CD14-positive monocyte (primary cell): ENCODE results near the gene REN. TPM values are rescaled to one million over a fixed set of nuclear protein-coding genes. Genes with fewer than 3 reads are reported as not detected.
A peak's percentile ranks its signal among the peaks of the same experiment; 100 is the strongest.

Experiments
- DNase-seq, 3 donors: peaks; one replicate each; pipeline ENCODE4 v3.0.0-alpha.2; 2011 to 2022
- H2AFZ ChIP-seq: 2 replicates; pipeline ENCODE4 v1.6.0; 2012; ENCODE audit warnings: mild to moderate bottlenecking, low read depth, low read length, inconsistent platforms; ENCODE audit not compliant: insufficient read depth, poor library complexity, severe bottlenecking
- H3K27ac ChIP-seq, 2 donors: 1 replicate in 1 of 2; 2 replicates in 1 of 2; pipeline ENCODE4 v1.5.1; 2012 to 2013; ENCODE audit warnings: low read length in 2 of 2, control low read depth in 1 of 2, inconsistent platforms in 1 of 2, low read depth in 1 of 2, mild to moderate bottlenecking in 1 of 2
- H3K27me3 ChIP-seq, 2 donors: one replicate each; pipeline versions ENCODE4 v1.6.0 to v1.6.1; 2011 to 2013; ENCODE audit warnings: low read length in 2 of 2; ENCODE audit not compliant: control insufficient read depth in 2 of 2, insufficient read depth in 2 of 2
- H3K36me3 ChIP-seq, 2 donors: replicated peaks in 1 of 2; 1 replicate in 1 of 2; 2 replicates in 1 of 2; pipeline versions ENCODE4 v1.5.1 to v1.6.1; 2012 to 2013; ENCODE audit warnings: low read length in 2 of 2, control low read depth in 1 of 2, inconsistent platforms in 1 of 2, mild to moderate bottlenecking in 1 of 2; ENCODE audit not compliant: insufficient read depth in 2 of 2, control insufficient read depth in 1 of 2
- H3K4me1 ChIP-seq, 2 donors: 1 replicate in 1 of 2; 2 replicates in 1 of 2; pipeline versions ENCODE4 v1.5.1 to v1.6.1; 2012 to 2013; ENCODE audit warnings: low read length in 2 of 2, control low read depth in 1 of 2, inconsistent platforms in 1 of 2, mild to moderate bottlenecking in 1 of 2, moderate library complexity in 1 of 2; ENCODE audit not compliant: insufficient read depth in 2 of 2, control insufficient read depth in 1 of 2
- H3K4me2 ChIP-seq: replicated peaks from 2 replicates; pipeline ENCODE3; 2012; ENCODE audit warnings: low read length, moderate library complexity, mild to moderate bottlenecking; ENCODE audit not compliant: poor library complexity, severe bottlenecking; ENCODE audit errors: extremely low read depth
- H3K4me3 ChIP-seq, 3 experiments: fragments of 200-600 bp in 1 of 3; sonication (generic) in 1 of 3; replicated peaks in 1 of 3; 1 replicate in 2 of 3; 2 replicates in 1 of 3; pipeline ENCODE4 v1.5.1; 2011 to 2013; ENCODE audit warnings: low read length in 3 of 3, mild to moderate bottlenecking in 3 of 3, control low read depth in 2 of 3, low read depth in 2 of 3, inconsistent platforms in 1 of 3, moderate library complexity in 1 of 3
- H3K79me2 ChIP-seq: 2 replicates; pipeline ENCODE4 v1.6.0; 2012; ENCODE audit warnings: mild to moderate bottlenecking, control low read depth, inconsistent platforms, low read length, moderate library complexity; ENCODE audit not compliant: insufficient read depth
- H3K9ac ChIP-seq: 2 replicates; pipeline ENCODE4 v1.6.0; 2017; ENCODE audit warnings: low read length, mild to moderate bottlenecking; ENCODE audit not compliant: insufficient read depth, poor library complexity, severe bottlenecking
- H3K9me3 ChIP-seq, 2 donors: replicated peaks in 1 of 2; 1 replicate in 1 of 2; 2 replicates in 1 of 2; pipeline versions ENCODE4 v1.5.1 to v1.6.1; 2012 to 2013; ENCODE audit warnings: low read length in 2 of 2, control low read depth in 1 of 2; ENCODE audit not compliant: control insufficient read depth in 1 of 2, insufficient read depth in 1 of 2
- H4K20me1 ChIP-seq: 2 replicates; pipeline ENCODE4 v1.6.0; 2012; ENCODE audit warnings: mild to moderate bottlenecking, low read length, control low read depth, moderate library complexity; ENCODE audit not compliant: insufficient read depth
- H3K27ac Mint-ChIP-seq, 7 donors: one replicate each; pipeline ENCODE4 v1.8.0; 2020; ENCODE audit warnings: mild to moderate bottlenecking in 7 of 7, mixed read lengths in 7 of 7, moderate library complexity in 6 of 7, inconsistent platforms in 2 of 7
- H3K27me3 Mint-ChIP-seq, 3 donors: one replicate each; pipeline ENCODE4 v1.8.0; 2021 to 2022; ENCODE audit warnings: low read depth in 3 of 3, mild to moderate bottlenecking in 3 of 3, mixed read lengths in 3 of 3, moderate library complexity in 3 of 3, inconsistent platforms in 1 of 3
- H3K36me3 Mint-ChIP-seq, 2 donors: one replicate each; pipeline ENCODE4 v1.8.0; 2020; ENCODE audit warnings: mixed read lengths in 2 of 2, inconsistent platforms in 1 of 2, mild to moderate bottlenecking in 1 of 2
- H3K4me1 Mint-ChIP-seq: one replicate; pipeline ENCODE4 v1.8.0; 2020; ENCODE audit warnings: mild to moderate bottlenecking, mixed read lengths
- H3K4me3 Mint-ChIP-seq, 2 donors: one replicate each; pipeline ENCODE4 v1.8.0; 2020; ENCODE audit warnings: mild to moderate bottlenecking in 2 of 2, mixed read lengths in 2 of 2, moderate library complexity in 1 of 2
- H3K9me3 Mint-ChIP-seq, 7 donors: one replicate each; pipeline ENCODE4 v1.8.0; 2020 to 2022; ENCODE audit warnings: mixed read lengths in 7 of 7, mild to moderate bottlenecking in 6 of 7, moderate library complexity in 6 of 7, inconsistent platforms in 2 of 7
- WGBS: methylation state at CpG from one replicate; pipeline ENCODE4 v1.1.5; 2013; ENCODE audit warnings: missing lambda C conversion rate; ENCODE audit not compliant: insufficient coverage; 5-methylcytosine and 5-hydroxymethylcytosine counted together
- intact Hi-C, 2 donors: fragments of 100-400 bp; cut with micrococcal nuclease; formaldehyde crosslinking; loops; one replicate each; pipeline versions ENCODE4 v1.15.0 to v1.15.1; 2023
- polyA plus RNA-seq, 3 donors: library from polyadenylated mRNA; depleted of rRNA in 1 of 3; unstranded in 2 of 3; stranded (reverse) in 1 of 3; fragments of 300-500 nt in 2 of 3; fragments of >200 nt in 1 of 3; fragmentation: Illumina TruSeq in 2 of 3; gene quantifications; 1 replicate in 2 of 3; 2 replicates in 1 of 3; pipeline ENCODE4 v1.2.3, GENCODE V29; 2012 to 2021
- TF ChIP-seq, protein P1 (sequence below): fragments of 200-600 bp; IDR thresholded peaks from one replicate; pipeline ENCODE4 v1.8.0; 2022; ENCODE audit warnings: antibody characterized with exemption, mild to moderate bottlenecking

Gene REN
- polyA plus RNA-seq, 3 donors, result not detected

- H3K4me1 Mint-ChIP-seq, result no peaks in the 10 kb centered on the region
- Histone ChIP-seq H3K4me3 (no peak overlapping the region), H4K20me1 (no peaks in the 10 kb centered on the region), H3K9ac (no peak overlapping the region), H3K79me2 (no peaks in the 10 kb centered on the region), H3K9me3 (no peaks in the 10 kb centered on the region), H2AFZ (no peak overlapping the region), H3K4me2 (no peak overlapping the region), H3K27me3 (no peaks in the 10 kb centered on the region), H3K4me1 (no peaks in the 10 kb centered on the region), H3K36me3 (no peaks in the 10 kb centered on the region), H3K27ac (no peak overlapping the region)
- no peak overlapping the region for H3K27ac Mint-ChIP-seq
- intact Hi-C loops, result loop anchor here in 1 of 2 donors (2.0 kb wide), 1 partner anchor 43 kb away; no protein-coding TSS in a partner anchor
- peak overlapping the region in 1 of 2 donors; percentile 6 for H3K4me3 Mint-ChIP-seq
- peaks cover 9 to 24% (median 20%) of the 10 kb centered on the region in 3 donors for H3K27me3 Mint-ChIP-seq
- H3K36me3 Mint-ChIP-seq, result no peaks in the 10 kb centered on the region
- TF ChIP-seq, protein P1, sequence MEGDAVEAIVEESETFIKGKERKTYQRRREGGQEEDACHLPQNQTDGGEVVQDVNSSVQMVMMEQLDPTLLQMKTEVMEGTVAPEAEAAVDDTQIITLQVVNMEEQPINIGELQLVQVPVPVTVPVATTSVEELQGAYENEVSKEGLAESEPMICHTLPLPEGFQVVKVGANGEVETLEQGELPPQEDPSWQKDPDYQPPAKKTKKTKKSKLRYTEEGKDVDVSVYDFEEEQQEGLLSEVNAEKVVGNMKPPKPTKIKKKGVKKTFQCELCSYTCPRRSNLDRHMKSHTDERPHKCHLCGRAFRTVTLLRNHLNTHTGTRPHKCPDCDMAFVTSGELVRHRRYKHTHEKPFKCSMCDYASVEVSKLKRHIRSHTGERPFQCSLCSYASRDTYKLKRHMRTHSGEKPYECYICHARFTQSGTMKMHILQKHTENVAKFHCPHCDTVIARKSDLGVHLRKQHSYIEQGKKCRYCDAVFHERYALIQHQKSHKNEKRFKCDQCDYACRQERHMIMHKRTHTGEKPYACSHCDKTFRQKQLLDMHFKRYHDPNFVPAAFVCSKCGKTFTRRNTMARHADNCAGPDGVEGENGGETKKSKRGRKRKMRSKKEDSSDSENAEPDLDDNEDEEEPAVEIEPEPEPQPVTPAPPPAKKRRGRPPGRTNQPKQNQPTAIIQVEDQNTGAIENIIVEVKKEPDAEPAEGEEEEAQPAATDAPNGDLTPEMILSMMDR, result no peak
- no peaks in the 10 kb centered on the region for H3K9me3 Mint-ChIP-seq
- DNase-seq, result no peak
Observed at GRCh38 chr1:204205486-204205885, 39.3 kb upstream of the REN start.

DNA sequence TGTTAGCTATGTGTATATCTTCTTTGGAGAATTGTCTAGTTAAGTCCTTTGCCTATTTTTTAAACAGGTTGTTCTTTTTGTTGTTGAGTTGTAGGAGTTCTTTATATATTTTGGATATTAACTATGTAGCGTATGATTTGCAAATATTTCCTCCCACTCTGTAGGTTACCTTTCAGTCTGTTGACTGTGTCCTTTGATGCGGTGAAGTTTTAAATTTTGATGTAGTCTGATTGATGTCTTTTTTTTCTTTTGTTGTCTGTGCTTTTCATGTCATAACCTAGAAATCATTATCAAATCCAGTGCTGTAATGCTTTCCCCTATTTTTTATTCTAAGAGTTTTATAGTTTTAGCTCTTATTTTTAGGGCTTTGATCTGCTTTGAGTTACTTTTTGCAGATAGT is 38.8 kb upstream of the REN start:
- Mint-ChIP-seq H3K36me3 (no peaks in the 10 kb centered on the region), H3K27ac (no peak overlapping the region), H3K27me3 (peaks cover 9 to 23% (median 18%) of the 10 kb centered on the region in 3 donors), H3K4me3 (no peak overlapping the region), H3K9me3 (no peaks in the 10 kb centered on the region), H3K4me1 (no peaks in the 10 kb centered on the region)
- Histone ChIP-seq H3K27ac (no peak overlapping the region), H3K4me1 (no peaks in the 10 kb centered on the region), H3K4me2 (no peak overlapping the region), H3K9ac (no peak overlapping the region), H3K9me3 (no peaks in the 10 kb centered on the region), H4K20me1 (no peaks in the 10 kb centered on the region), H3K36me3 (no peaks in the 10 kb centered on the region), H3K4me3 (no peak overlapping the region), H3K27me3 (no peaks in the 10 kb centered on the region), H2AFZ (no peak overlapping the region), H3K79me2 (no peaks in the 10 kb centered on the region)
- intact Hi-C loops, result loop anchor here in 1 of 2 donors (2.0 kb wide), 1 partner anchor 42 kb away; no protein-coding TSS in a partner anchor
- TF ChIP-seq, protein P1, result no peak
- DNase-seq, result no peak
- WGBS, result no CpG with 5 or more reads among the region's 2 CpGs
